ENCODE data around the gene DEXI.

- TF ChIP-seq GATA3 (IDR thresholded peaks at IDR 0.05; ENCODE audit: low read depth, low read length) (no peak), GATA2 (IDR thresholded peaks at IDR 0.05; ENCODE audit: low read depth, low read length) (no peak)
These were observed 39.3 kb downstream of the DEXI start for GRCh38 chr16:10902999-10903398.

All from SH-SY5Y (cell line).